HG03039 (cell line): ENCODE data around the gene POU2AF3.
"Not testable (repeated sequence)": the region's sequence is repeated elsewhere in the genome, so short reads cannot be mapped to it uniquely, and the experiment has no call there.

Experiments
- ATAC-seq: cut with Tn5 transposase; IDR thresholded peaks from one replicate; pipeline ENCODE4 v1.9.1; 2021; ENCODE audit warnings: mild to moderate bottlenecking, moderate library complexity; ENCODE audit not compliant: unreplicated experiment

Gene POU2AF3

GRCh38 chr11:111299101-111300026, 1.0 kb downstream of the POU2AF3 start:
- peak; percentile 50 for ATAC-seq

- no peak for ATAC-seq
These were observed 2.2 kb downstream of the POU2AF3 start for GRCh38 chr11:111300569-111300968.

GRCh38 chr11:111301004-111301841, 2.9 kb downstream of the POU2AF3 start:
- no peak for ATAC-seq

GRCh38 chr11:111301842-111302118, 3.4 kb downstream of the POU2AF3 start:
- ATAC-seq = no peak

- no peak for ATAC-seq
These were observed 4.0 kb downstream of the POU2AF3 start for GRCh38 chr11:111302298-111302697.

- no peak for ATAC-seq
These were observed 5.1 kb downstream of the POU2AF3 start for GRCh38 chr11:111303461-111303860.

- ATAC-seq = no peak
These were observed 6.9 kb downstream of the POU2AF3 start for GRCh38 chr11:111305162-111305802.

GRCh38 chr11:111305876-111306275, 7.5 kb downstream of the POU2AF3 start:
- no peak for ATAC-seq

- no peak for ATAC-seq
These were observed 8.0 kb downstream of the POU2AF3 start for GRCh38 chr11:111306321-111306720.

GRCh38 chr11:111307472-111308108, 9.2 kb downstream of the POU2AF3 start:
- ATAC-seq = no peak

GRCh38 chr11:111308140-111308539, 9.8 kb downstream of the POU2AF3 start:
- no peak for ATAC-seq

- no peak for ATAC-seq
These were observed 11.0 kb downstream of the POU2AF3 start for GRCh38 chr11:111309215-111309915.

- ATAC-seq = no peak
These were observed 11.7 kb downstream of the POU2AF3 start for GRCh38 chr11:111310088-111310487.

- no peak for ATAC-seq
These were observed 12.4 kb downstream of the POU2AF3 start for GRCh38 chr11:111310723-111311122.

GRCh38 chr11:111312076-111312475, 13.7 kb downstream of the POU2AF3 start:
- ATAC-seq = no peak

GRCh38 chr11:111319296-111319695, 20.9 kb downstream of the POU2AF3 start:
- no peak for ATAC-seq

- not testable (repeated sequence) for ATAC-seq
These were observed 21.9 kb downstream of the POU2AF3 start for GRCh38 chr11:111320199-111320598.

- ATAC-seq = no peak
These were observed 22.6 kb downstream of the POU2AF3 start for GRCh38 chr11:111320728-111321568.

GRCh38 chr11:111322534-111322933, 24.2 kb downstream of the POU2AF3 start:
- no peak for ATAC-seq
